Natural killer cell treated with Interleukin-12 subunit alpha and Interleukin-12 subunit beta and Interleukin-15 and Interleukin-18, amount 100 ng/mL, for 72 hours (primary cell): ENCODE results near the gene RTP3. TPM values are rescaled to one million over a fixed set of nuclear protein-coding genes. Genes with fewer than 3 reads are reported as not detected.

Experiments
- ATAC-seq, 2 donors: fragments of 150-1000 bp; cut with Tn5 transposase in 1 of 2; sonication (Bioruptor Pico), chemical (Tn5 transposase) in 1 of 2; 2 replicates each; pipeline ENCODE4 v1.10.0; 2021
- DNase-seq: peaks from one replicate; pipeline ENCODE4 v3.0.0; 2022; ENCODE audit warnings: low spot score
- H3K27ac Mint-ChIP-seq, 2 donors: 1 replicate in 1 of 2; 2 replicates in 1 of 2; pipeline ENCODE4 v1.8.0; 2022; ENCODE audit warnings: mixed read lengths in 2 of 2, mild to moderate bottlenecking in 1 of 2, moderate library complexity in 1 of 2
- H3K27me3 Mint-ChIP-seq, 2 donors: 1 replicate in 1 of 2; 2 replicates in 1 of 2; pipeline ENCODE4 v1.8.0; 2022; ENCODE audit warnings: mixed read lengths in 2 of 2
- H3K36me3 Mint-ChIP-seq: one replicate; pipeline ENCODE4 v1.8.0; 2022; ENCODE audit warnings: mixed read lengths
- H3K4me1 Mint-ChIP-seq, 2 donors: 1 replicate in 1 of 2; 2 replicates in 1 of 2; pipeline ENCODE4 v1.8.0; 2022; ENCODE audit warnings: low read depth in 2 of 2, mixed read lengths in 2 of 2, mild to moderate bottlenecking in 1 of 2
- H3K4me3 Mint-ChIP-seq: one replicate; pipeline ENCODE4 v1.8.0; 2022; ENCODE audit warnings: mixed read lengths
- H3K9me3 Mint-ChIP-seq: 2 replicates; pipeline ENCODE4 v1.8.0; 2022; ENCODE audit warnings: mixed read lengths
- total RNA-seq, 2 donors: library from RNA; stranded (reverse); gene quantifications; one replicate each; pipeline ENCODE4 v1.2.3, GENCODE V29; 2022

RTP3 gene
- total RNA-seq, 2 donors from 2014 or later, result not detected

DNA sequence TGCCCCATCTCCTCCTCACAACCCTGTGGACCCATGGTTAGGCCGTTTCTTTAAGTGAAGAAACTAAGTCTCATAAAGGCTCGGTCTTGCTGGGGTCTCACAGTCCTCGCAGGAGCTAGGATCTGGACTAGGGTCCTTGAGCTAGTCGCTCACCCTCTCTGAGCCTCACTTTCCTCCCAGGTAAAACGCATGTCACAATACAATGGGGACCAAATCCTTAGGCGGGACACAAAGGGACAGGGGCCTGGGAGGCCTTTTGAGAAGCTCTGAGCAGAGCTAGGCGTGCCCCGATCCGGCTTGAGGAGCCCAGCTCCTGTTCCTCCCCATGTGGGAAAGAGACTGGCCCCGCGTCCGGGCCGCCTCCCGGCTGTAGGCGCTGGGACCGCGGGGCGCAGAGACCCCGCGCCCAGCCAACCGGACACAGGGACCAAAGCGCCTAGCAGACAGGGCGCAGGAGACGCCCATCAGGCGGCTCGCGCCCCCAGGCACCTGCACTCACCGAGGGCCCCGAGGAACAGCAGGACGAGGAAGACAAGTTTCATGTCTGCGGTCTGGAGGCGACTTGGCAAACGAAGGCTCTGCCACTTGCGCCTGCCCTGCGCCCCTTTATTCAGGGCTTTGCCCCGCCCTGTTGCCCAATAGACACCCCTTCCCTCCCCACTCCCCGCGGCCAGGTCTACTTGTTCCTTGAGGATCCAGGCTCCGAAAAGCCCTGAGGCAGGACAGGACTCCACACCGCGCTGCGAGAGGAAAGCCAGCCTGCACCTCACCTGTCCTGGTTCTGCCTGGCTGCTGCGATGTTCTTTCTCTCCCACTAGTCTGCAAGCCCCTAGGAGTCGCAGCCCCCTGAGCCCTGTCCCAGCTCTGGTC lies 33.2 kb upstream of the RTP3 start, which contains the start of gene LTF:
Gene LTF (minus strand): TSS at position 580 of the 870 bp plus-strand sequence. CDS start 38 bp downstream, at position 542.
- H3K27ac Mint-ChIP-seq, result no peak within 1 kb of the TSS
- no peaks in the 10 kb centered on the region for H3K36me3 Mint-ChIP-seq
- no peaks in the 10 kb centered on the region for H3K9me3 Mint-ChIP-seq
- H3K27me3 Mint-ChIP-seq, result peaks cover 30 to 38% of the 10 kb centered on the region in 2 donors
- no peak within 1 kb of the TSS for H3K4me3 Mint-ChIP-seq
- no peak for ATAC-seq
- H3K4me1 Mint-ChIP-seq, result no peaks in the 10 kb centered on the region
- no peak for DNase-seq

DNA sequence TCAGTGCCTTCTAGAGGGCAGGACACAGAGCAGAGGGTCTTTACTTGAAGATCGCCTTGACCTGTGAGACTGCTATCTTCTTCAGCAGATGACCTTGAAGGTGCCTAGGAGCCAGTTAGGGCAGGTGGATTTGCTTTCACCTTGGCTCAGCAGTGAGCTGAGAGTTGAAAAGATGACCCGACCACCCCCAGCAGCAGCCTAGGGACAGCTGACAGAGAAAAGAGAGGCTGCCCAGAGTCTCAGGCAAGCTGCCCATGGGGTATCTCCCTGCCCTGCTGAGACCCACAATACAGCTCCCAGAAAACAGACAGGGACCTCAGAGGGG lies 32.6 kb upstream of the RTP3 start:
- Mint-ChIP-seq H3K27me3 (peaks cover 30 to 32% of the 10 kb centered on the region in 2 donors), H3K4me1 (no peaks in the 10 kb centered on the region), H3K9me3 (no peaks in the 10 kb centered on the region), H3K4me3 (no peak overlapping the region), H3K36me3 (no peaks in the 10 kb centered on the region), H3K27ac (no peak overlapping the region)
- ATAC-seq, result no peak
- DNase-seq, result no peak

DNA sequence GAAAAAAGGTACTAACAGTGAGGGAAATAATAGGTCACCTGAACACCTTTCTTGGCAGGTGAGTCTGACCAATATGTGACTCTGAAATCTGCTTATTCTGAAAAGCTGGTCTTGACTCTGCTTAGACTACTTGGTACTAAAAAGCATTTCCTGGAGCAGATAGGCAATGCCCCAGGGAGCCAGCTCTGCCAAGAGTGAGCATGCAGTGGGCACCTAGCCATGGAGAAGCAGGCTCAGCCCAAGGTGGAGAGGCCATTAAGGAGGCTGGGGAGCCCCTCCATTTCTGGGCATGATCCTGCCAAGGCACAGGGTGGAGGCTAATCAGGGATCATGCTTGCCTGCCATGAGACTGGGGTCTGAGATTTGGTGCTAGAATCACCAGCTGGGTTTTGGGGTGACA lies 31.5 kb upstream of the RTP3 start:
- H3K4me3 Mint-ChIP-seq, result no peak overlapping the region
- ATAC-seq, result no peak
- no peaks in the 10 kb centered on the region for H3K4me1 Mint-ChIP-seq
- no peak for DNase-seq
- no peak overlapping the region for H3K27ac Mint-ChIP-seq
- no peaks in the 10 kb centered on the region for H3K36me3 Mint-ChIP-seq
- H3K9me3 Mint-ChIP-seq, result no peaks in the 10 kb centered on the region
- H3K27me3 Mint-ChIP-seq, result peaks cover 25 to 33% of the 10 kb centered on the region in 2 donors

DNA sequence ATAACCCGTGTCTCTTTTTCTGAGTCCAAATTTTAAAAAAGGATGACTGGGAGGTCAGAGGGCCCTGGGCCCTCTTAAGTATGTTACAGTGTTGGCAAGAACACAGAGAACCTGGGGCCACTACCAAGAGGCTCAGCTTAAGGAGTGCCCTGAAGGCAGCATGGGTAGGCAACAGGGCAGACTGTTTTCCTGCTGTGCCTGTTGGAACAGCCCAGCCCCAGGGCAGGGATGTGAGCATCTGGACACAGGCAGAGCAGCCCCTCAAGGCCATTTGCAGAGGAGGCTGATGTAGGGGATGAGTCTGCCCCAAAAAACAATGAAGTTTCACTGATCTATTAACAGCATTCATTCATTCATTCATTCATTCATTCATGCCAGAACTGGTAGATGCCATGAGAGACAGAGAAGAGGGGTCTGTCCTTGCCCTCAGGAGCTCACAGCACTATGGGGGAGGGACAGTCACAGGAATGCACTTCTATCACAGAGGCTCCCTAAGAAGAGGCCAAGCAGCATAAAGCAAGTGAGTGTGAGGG lies 30.8 kb upstream of the RTP3 start:
- Mint-ChIP-seq H3K9me3 (no peaks in the 10 kb centered on the region), H3K27ac (no peak overlapping the region), H3K4me3 (no peak overlapping the region), H3K27me3 (peaks cover 24 to 30% of the 10 kb centered on the region in 2 donors), H3K4me1 (no peaks in the 10 kb centered on the region), H3K36me3 (no peaks in the 10 kb centered on the region)
- ATAC-seq (no peak), DNase-seq (no peak)

DNA sequence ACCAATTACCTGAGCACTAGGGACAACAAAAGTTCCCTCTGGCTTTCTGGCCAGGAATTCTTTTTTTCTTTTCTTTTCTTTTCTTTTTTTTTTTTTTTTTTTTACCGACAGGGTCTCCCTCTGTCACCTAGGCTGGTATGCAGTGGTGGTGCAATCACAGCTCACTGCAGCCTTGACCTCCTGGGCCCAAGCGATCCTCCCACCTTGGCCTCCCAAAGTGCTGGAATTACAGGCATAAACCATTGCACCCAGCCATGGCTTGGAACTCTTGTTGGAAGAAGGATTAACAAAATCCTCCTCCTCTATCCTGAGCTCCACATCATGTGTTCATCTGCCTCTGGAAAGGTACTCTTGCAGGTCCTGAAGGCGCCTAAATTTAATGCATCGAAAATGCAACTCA lies 30.2 kb upstream of the RTP3 start:
- Mint-ChIP-seq H3K27me3 (peaks cover 18 to 30% of the 10 kb centered on the region in 2 donors), H3K27ac (no peak overlapping the region), H3K9me3 (no peaks in the 10 kb centered on the region), H3K4me3 (no peak overlapping the region), H3K4me1 (no peaks in the 10 kb centered on the region), H3K36me3 (no peaks in the 10 kb centered on the region)
- DNase-seq (no peak), ATAC-seq (no peak)

DNA sequence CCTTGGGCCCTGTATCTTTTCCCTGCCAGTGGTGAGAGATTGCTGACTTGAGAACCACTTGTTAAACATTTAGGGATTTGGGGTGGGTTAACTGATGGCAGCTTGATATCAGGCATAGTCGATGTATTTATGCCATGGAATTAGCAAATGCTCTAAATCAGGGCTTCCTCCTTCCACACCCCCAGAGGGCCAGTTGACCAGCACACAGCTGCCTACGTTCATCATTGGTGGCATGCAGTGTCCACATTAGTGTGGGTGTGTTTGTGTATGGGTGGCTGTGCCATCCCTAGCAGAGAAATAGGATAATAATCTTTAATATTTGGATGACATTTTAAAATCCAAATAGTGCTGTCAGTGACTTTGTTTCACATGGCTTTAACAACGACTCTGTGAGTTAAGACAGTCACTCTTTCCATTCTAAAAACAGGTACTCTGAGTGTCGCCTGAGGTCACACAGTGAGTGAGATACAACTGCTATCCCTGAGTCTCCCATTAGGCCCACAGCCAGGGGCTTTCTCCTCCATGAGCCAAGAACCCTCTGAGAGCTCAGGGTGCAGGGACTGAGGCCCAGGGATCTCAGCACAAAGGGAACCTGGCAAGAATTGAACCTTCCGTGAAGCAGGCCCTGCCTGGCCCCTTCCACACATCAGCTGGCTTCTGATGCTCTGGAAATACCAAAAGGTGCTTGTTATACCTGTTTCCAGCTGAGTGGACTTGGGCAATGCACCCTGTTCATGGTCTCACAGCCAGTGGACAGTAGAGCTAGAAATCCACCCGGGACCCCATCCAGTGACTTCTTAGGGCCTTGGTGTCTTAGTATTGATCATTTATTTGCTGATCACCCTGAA lies 28.8 kb upstream of the RTP3 start:
- no peak overlapping the region for H3K4me3 Mint-ChIP-seq
- H3K27me3 Mint-ChIP-seq, result peaks cover 18 to 28% of the 10 kb centered on the region in 2 donors
- no peaks in the 10 kb centered on the region for H3K36me3 Mint-ChIP-seq
- ATAC-seq, result no peak
- no peak overlapping the region for H3K27ac Mint-ChIP-seq
- no peaks in the 10 kb centered on the region for H3K4me1 Mint-ChIP-seq
- DNase-seq, result no peak
- H3K9me3 Mint-ChIP-seq, result no peaks in the 10 kb centered on the region

DNA sequence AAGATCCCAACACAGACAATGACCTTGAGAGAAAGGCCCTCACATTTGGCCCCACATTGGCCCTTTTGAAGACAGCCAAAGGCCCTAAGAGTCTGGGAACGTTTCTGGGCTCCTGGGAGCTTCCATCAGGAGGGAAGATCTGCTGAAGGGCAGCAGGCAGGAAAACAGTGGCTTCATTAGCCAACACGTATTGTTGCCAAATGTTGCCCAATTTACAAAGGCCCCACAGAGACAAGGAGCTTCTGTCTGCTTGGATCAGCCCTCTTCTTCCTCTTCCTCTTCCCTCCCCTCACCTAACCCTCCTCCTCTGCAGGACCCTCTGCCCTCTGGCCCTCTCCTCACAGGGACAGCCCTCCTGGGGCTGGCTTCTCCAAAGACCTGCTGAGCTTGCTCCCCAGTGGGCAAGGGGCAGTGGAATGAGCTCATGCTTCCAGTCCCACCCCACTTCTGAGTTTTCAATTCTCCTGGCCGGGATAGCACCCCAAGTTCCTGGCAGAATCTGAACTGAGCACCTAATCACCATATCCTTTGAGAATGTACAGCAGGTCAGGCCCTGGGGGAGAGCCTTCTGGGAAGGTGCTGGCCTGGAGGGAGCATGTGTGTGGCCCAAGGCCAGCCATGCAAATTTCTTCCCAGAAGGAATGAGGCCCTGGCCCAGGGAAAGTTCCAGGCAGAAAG lies 28.0 kb upstream of the RTP3 start:
- peaks cover 4% of the 10 kb centered on the region for H3K9me3 Mint-ChIP-seq
- no peak overlapping the region for H3K27ac Mint-ChIP-seq
- peaks cover 21 to 25% of the 10 kb centered on the region in 2 donors for H3K27me3 Mint-ChIP-seq
- DNase-seq (no peak), ATAC-seq (no peak)
- H3K36me3 Mint-ChIP-seq, result peaks cover 8% of the 10 kb centered on the region
- H3K4me1 Mint-ChIP-seq, result no peaks in the 10 kb centered on the region
- no peak overlapping the region for H3K4me3 Mint-ChIP-seq

DNA sequence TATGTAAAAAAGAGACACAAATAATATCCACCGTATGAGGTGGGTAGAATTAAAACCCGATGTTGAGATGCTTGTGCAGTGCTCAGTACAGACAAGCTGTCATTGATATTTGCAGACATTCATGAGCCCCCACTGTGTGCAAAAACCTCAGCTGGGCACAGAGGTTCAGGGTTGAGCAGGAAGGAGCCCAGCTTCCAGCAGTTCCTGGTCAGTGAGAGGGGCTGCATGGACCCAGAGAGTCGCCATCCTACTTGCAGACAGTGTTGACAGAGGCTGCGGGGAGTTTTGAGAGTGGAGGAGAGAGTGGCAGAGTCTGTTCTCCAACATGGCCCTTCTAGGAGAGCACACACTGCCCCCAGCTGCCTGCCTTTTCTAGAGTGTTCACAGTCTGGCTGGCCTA lies 26.9 kb upstream of the RTP3 start:
- Mint-ChIP-seq H3K4me3 (no peak overlapping the region), H3K27me3 (peaks cover 25 to 32% of the 10 kb centered on the region in 2 donors), H3K36me3 (peaks cover 17% of the 10 kb centered on the region), H3K4me1 (no peaks in the 10 kb centered on the region), H3K27ac (no peak overlapping the region), H3K9me3 (peaks cover 11% of the 10 kb centered on the region)
- DNase-seq (no peak), ATAC-seq (no peak)

DNA sequence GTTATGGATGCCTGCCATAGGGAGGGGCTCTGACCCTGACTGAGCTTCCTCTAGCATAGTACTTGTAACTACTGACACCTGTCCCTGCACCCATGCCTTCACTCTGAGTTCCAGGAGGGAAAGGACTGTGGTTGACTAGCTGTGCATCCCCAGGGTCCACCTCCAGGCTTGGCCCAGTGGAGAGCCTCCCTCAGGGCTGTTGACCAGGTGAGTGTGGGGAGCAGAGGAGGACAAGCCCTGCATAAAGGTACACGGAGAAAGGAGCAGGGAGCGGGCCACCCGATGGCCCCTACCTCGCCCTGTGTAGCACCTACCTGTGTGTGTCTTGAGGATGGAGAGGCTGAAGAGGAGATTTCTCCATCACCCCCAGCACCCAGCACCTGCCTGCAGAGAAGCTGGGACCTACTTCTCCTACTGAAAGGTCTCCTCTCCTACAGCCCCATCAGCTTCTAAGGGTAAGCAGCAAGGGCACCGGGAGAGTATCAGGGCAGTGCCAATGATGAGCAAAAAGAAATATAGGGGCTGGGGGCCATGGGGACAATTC lies 26.3 kb upstream of the RTP3 start:
- Mint-ChIP-seq H3K36me3 (peaks cover 17% of the 10 kb centered on the region), H3K27ac (no peak overlapping the region), H3K4me1 (no peaks in the 10 kb centered on the region), H3K9me3 (peaks cover 11% of the 10 kb centered on the region), H3K27me3 (peaks cover 25 to 32% of the 10 kb centered on the region in 2 donors), H3K4me3 (no peak overlapping the region)
- no peak for DNase-seq
- ATAC-seq, result no peak

DNA sequence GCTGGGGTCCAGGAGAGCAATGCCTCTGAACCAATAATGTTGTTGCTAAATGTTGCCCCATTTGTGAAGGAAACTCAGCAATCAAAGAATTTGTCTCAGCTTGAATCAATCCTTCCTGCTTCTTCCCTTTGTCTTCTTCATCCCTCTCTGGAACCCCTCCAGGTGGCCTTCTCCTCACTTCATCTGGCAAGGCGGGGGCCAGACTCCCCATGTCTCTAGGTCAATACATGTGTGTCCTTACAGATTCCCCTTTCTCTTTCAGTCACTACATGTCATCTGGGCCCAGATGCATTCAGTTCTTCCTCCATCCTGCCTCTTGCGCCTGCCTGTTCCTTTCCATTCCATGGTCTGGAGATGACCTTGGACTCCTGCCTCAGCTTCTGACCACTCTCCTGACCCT lies 25.0 kb upstream of the RTP3 start:
- no peak overlapping the region for H3K27ac Mint-ChIP-seq
- no peak overlapping the region for H3K4me3 Mint-ChIP-seq
- H3K36me3 Mint-ChIP-seq, result peaks cover 17% of the 10 kb centered on the region
- ATAC-seq, result no peak
- no peak for DNase-seq
- no peaks in the 10 kb centered on the region for H3K4me1 Mint-ChIP-seq
- peaks cover 32 to 43% of the 10 kb centered on the region in 2 donors for H3K27me3 Mint-ChIP-seq
- H3K9me3 Mint-ChIP-seq, result peaks cover 11% of the 10 kb centered on the region

DNA sequence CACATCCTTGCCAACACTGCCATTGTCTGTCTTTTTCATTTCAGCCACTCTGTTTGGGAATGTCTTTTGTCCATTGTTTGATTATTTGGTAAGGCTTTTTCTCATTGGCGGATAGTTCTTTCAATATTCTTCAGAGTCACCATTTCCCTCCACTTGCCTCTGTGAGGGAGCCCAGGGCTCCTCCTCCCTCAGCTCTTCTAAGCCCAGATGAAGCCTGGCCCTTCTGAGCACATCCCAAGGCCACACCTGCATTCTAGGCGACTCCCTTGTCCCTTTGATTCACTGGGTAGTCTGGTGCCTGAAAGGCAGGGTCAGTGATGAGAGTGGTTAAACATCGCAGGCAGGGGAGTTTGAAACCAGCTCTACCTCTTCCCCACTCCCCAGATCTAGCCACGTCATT lies 20.6 kb upstream of the RTP3 start:
- DNase-seq, result no peak
- Mint-ChIP-seq H3K27me3 (peaks cover 38 to 56% of the 10 kb centered on the region in 2 donors), H3K36me3 (peaks cover 17% of the 10 kb centered on the region)

DNA sequence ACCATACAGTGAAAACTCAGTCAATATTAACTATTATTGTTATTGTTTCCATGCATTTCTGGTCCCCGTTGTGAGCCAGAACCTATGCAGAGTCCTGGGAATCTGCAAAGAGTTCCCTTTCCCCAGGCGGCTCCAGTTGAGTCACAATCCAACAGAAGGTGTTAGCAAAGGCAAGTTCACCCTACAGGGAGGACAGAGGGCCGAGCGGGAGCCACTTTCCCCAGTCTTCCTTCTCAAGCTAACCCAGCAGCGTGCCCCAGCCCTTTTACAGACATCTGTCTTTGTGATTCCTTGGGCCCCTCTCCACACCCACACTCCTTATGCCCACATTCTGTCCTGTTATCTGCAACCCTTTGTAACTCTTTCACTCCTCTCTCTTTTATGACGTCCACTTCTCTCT lies 20.0 kb upstream of the RTP3 start:
- Mint-ChIP-seq H3K36me3 (peaks cover 17% of the 10 kb centered on the region), H3K27ac (no peak overlapping the region), H3K4me3 (no peak overlapping the region), H3K27me3 (peaks cover 35 to 56% of the 10 kb centered on the region in 2 donors), H3K9me3 (peaks cover 11% of the 10 kb centered on the region), H3K4me1 (no peaks in the 10 kb centered on the region)
- no peak for DNase-seq
- ATAC-seq, result no peak

More for the DNA sequence above, 20.6 kb upstream of the RTP3 start:
- no peak for ATAC-seq
- Mint-ChIP-seq H3K9me3 (peaks cover 11% of the 10 kb centered on the region), H3K4me1 (no peaks in the 10 kb centered on the region), H3K27ac (no peak overlapping the region), H3K4me3 (no peak overlapping the region)

DNA sequence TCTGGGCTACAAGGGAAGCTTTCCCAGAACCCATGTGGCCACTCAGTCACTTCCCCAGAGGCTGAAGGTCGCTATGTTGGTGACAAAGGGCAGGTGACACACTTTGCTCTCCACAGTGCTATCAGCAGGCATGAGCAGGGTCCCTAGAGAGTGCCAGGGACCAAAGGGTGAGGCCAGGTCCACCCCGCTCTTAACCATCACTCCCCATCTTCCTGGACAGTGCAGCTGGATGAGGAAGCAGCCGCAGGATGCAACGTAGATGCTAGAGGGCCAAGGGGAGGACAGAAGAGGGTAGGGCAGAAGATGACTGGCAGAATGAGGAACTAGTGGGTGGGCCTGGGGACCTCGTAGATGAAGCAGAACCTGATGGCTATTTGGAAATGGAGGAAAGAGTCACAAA lies 19.4 kb upstream of the RTP3 start:
- peaks cover 11% of the 10 kb centered on the region for H3K9me3 Mint-ChIP-seq
- ATAC-seq, result no peak
- H3K4me3 Mint-ChIP-seq, result no peak overlapping the region
- peaks cover 17% of the 10 kb centered on the region for H3K36me3 Mint-ChIP-seq
- no peaks in the 10 kb centered on the region for H3K4me1 Mint-ChIP-seq
- peaks cover 30 to 50% of the 10 kb centered on the region in 2 donors for H3K27me3 Mint-ChIP-seq
- DNase-seq, result no peak
- no peak overlapping the region for H3K27ac Mint-ChIP-seq
